H1 (cell line): ENCODE measurements around the gene CARM1. TPM values are rescaled to one million over a fixed set of nuclear protein-coding genes. Genes with fewer than 3 reads are reported as not detected.

Source experiments
- CTCF ChIA-PET: fragments of 300-600 bp; sonication (Branson Sonifier 250); formaldehyde crosslinking; loops from one replicate; lab custom pipeline; 2021; ENCODE audit not compliant: partially characterized antibody; lab: Charles Lee
- POLR2A ChIA-PET: fragments of 300-600 bp; sonication (Branson Sonifier 250); formaldehyde crosslinking; loops from one replicate; lab custom pipeline; 2021; ENCODE audit warnings: inconsistent platforms; ENCODE audit not compliant: partially characterized antibody; lab: Charles Lee
- DNase-seq, 2 experiments: peaks; one replicate each; pipeline versions ENCODE4 v3.0.0 to v3.0.0-alpha.2; 2010 to 2022; ENCODE audit warnings: low spot score in 2 of 2, low read depth in 1 of 2, mixed read lengths in 1 of 2
- FAIRE-seq: peaks from 2 replicates; lab custom pipeline; 2011; peaks lifted over from hg19 to GRCh38; lab: Jason Lieb, UNC
- H2AFZ ChIP-seq: 2 replicates; pipeline ENCODE4 v1.8.1; 2012; ENCODE audit warnings: low read length, inconsistent platforms
- H2AK5ac ChIP-seq: 2 replicates; pipeline ENCODE4 v1.6.1; 2013; ENCODE audit warnings: low read depth, low read length
- H2BK120ac ChIP-seq: replicated peaks from 2 replicates; pipeline ENCODE3; 2013; ENCODE audit warnings: low read depth, low read length, inconsistent platforms
- H2BK12ac ChIP-seq: 2 replicates; pipeline ENCODE4 v1.6.1; 2013; ENCODE audit warnings: low read depth, low read length
- H2BK15ac ChIP-seq: 2 replicates; pipeline ENCODE4 v1.6.1; 2013; ENCODE audit warnings: low read length
- H2BK20ac ChIP-seq: 2 replicates; pipeline ENCODE4 v1.6.1; 2013; ENCODE audit warnings: low read length
- H2BK5ac ChIP-seq: 2 replicates; pipeline ENCODE4 v1.6.1; 2013; ENCODE audit warnings: low read depth, low read length
- H3K14ac ChIP-seq: 2 replicates; pipeline ENCODE4 v1.6.1; 2013; ENCODE audit warnings: inconsistent platforms; ENCODE audit not compliant: insufficient read length
- H3K18ac ChIP-seq: 2 replicates; pipeline ENCODE4 v1.6.1; 2013; ENCODE audit warnings: low read length; ENCODE audit errors: extremely low read depth
- H3K23ac ChIP-seq: 2 replicates; pipeline ENCODE4 v1.6.1; 2013; ENCODE audit warnings: inconsistent platforms; ENCODE audit not compliant: insufficient read length
- H3K23me2 ChIP-seq: 2 replicates; pipeline ENCODE4 v1.6.1; 2013; ENCODE audit warnings: low read depth, low read length
- H3K27ac ChIP-seq: 2 replicates; pipeline ENCODE4 v1.6.1; 2011; ENCODE audit warnings: low read depth, low read length, inconsistent platforms
- H3K27me3 ChIP-seq, 4 experiments: replicated peaks in 1 of 4; 1 replicate in 1 of 4; 2 replicates in 3 of 4; pipeline versions ENCODE4 v1.6.1 to v1.8.1; 2011 to 2013; ENCODE audit warnings: low read length in 3 of 4, mild to moderate bottlenecking in 3 of 4, inconsistent platforms in 2 of 4, mixed read lengths in 2 of 4, moderate library complexity in 1 of 4; ENCODE audit not compliant: control insufficient read depth in 3 of 4, insufficient read depth in 3 of 4; ENCODE audit errors: extremely low read depth in 1 of 4
- H3K36me3 ChIP-seq, 4 experiments: 2 replicates each; pipeline versions ENCODE4 v1.6.1 to v1.8.1; 2011 to 2013; ENCODE audit warnings: mild to moderate bottlenecking in 4 of 4, low read length in 3 of 4, moderate library complexity in 2 of 4, control low read depth in 1 of 4, inconsistent platforms in 1 of 4; ENCODE audit not compliant: insufficient read depth in 4 of 4, control insufficient read depth in 2 of 4
- H3K4ac ChIP-seq: replicated peaks from 2 replicates; pipeline ENCODE3; 2013; ENCODE audit warnings: low read length, low read depth, mixed read lengths, inconsistent platforms; ENCODE audit not compliant: insufficient read length
- H3K4me1 ChIP-seq, 4 experiments: replicated peaks in 1 of 4; 1 replicate in 1 of 4; 2 replicates in 3 of 4; pipeline versions ENCODE4 v1.6.1 to v1.8.1; 2011 to 2013; ENCODE audit warnings: low read length in 3 of 4, inconsistent platforms in 2 of 4, mixed read lengths in 1 of 4; ENCODE audit not compliant: insufficient read depth in 4 of 4, control insufficient read depth in 3 of 4
- H3K4me2 ChIP-seq, 2 experiments: 2 replicates each; pipeline versions ENCODE4 v1.6.1 to v1.8.1; 2011 to 2013; ENCODE audit warnings: low read depth in 2 of 2, low read length in 2 of 2, control low read depth in 1 of 2, inconsistent platforms in 1 of 2, mild to moderate bottlenecking in 1 of 2; ENCODE audit not compliant: insufficient read depth in 1 of 2
- H3K4me3 ChIP-seq, 4 experiments: fragments of 200-600, 300-600 bp in 1 of 4; sonication (generic), shearing (Covaris generic), sonication (Bioruptor Twin) in 1 of 4; 2 replicates each; pipeline versions ENCODE4 v1.5.1 to v1.8.1; 2011 to 2016; ENCODE audit warnings: low read length in 4 of 4, low read depth in 3 of 4, control low read depth in 2 of 4, inconsistent platforms in 2 of 4, mild to moderate bottlenecking in 2 of 4, mixed read lengths in 1 of 4, moderate library complexity in 1 of 4; ENCODE audit not compliant: insufficient read depth in 2 of 4; ENCODE audit errors: extremely low read depth in 1 of 4
- H3K56ac ChIP-seq: replicated peaks from 2 replicates; pipeline ENCODE3; 2013; ENCODE audit warnings: low read depth, mild to moderate bottlenecking, mixed read lengths, low read length, inconsistent platforms; ENCODE audit not compliant: insufficient read length
- H3K79me1 ChIP-seq: 2 replicates; pipeline ENCODE4 v1.6.1; 2013; ENCODE audit warnings: low read depth, low read length, control low read depth
- H3K79me2 ChIP-seq, 2 experiments: 2 replicates each; pipeline versions ENCODE4 v1.6.1 to v1.8.1; 2012 to 2013; ENCODE audit warnings: low read length in 2 of 2, mild to moderate bottlenecking in 2 of 2, inconsistent platforms in 1 of 2; ENCODE audit not compliant: insufficient read depth in 2 of 2, control insufficient read depth in 1 of 2
- H3K9ac ChIP-seq, 4 experiments: replicated peaks in 1 of 4; 1 replicate in 1 of 4; 2 replicates in 3 of 4; pipeline versions ENCODE4 v1.6.1 to v1.8.1; 2011 to 2013; ENCODE audit warnings: low read depth in 3 of 4, low read length in 3 of 4, control low read depth in 2 of 4, mild to moderate bottlenecking in 2 of 4, moderate library complexity in 2 of 4, inconsistent platforms in 1 of 4; ENCODE audit errors: extremely low read depth in 1 of 4
- H3K9me3 ChIP-seq, 2 experiments: 2 replicates each; pipeline versions ENCODE4 v1.6.1 to v1.8.1; 2012 to 2013; ENCODE audit warnings: mild to moderate bottlenecking in 2 of 2, moderate library complexity in 2 of 2, control low read depth in 1 of 2, inconsistent platforms in 1 of 2, low read depth in 1 of 2, low read length in 1 of 2, mixed read lengths in 1 of 2; ENCODE audit not compliant: insufficient read depth in 2 of 2
- H4K20me1 ChIP-seq, 2 experiments: replicated peaks in 1 of 2; 2 replicates each; pipeline versions ENCODE3 to v1.8.1; 2011 to 2013; ENCODE audit warnings: inconsistent platforms in 2 of 2, low read length in 2 of 2, mild to moderate bottlenecking in 1 of 2; ENCODE audit not compliant: insufficient read depth in 2 of 2, control insufficient read depth in 1 of 2
- H4K5ac ChIP-seq: 2 replicates; pipeline ENCODE4 v1.6.1; 2013; ENCODE audit warnings: low read length, low read depth, mixed read lengths, inconsistent platforms; ENCODE audit not compliant: insufficient read length
- H4K8ac ChIP-seq: 2 replicates; pipeline ENCODE4 v1.8.0; 2013; ENCODE audit warnings: mild to moderate bottlenecking, moderate library complexity, low read length, inconsistent platforms; ENCODE audit not compliant: insufficient read depth; ENCODE audit errors: extremely low read depth
- H4K91ac ChIP-seq: replicated peaks from 2 replicates; pipeline ENCODE3; 2013; ENCODE audit warnings: low read length, mixed read lengths, inconsistent platforms; ENCODE audit not compliant: insufficient read length
- CBX8 ChIP-seq: fragments of 300-800, 300-1000 bp; sonication (generic); IDR thresholded peaks from 2 replicates; pipeline ENCODE4 v1.7.1; 2016; ENCODE audit warnings: low read depth, low read length, borderline replicate concordance
- CEBPB ChIP-seq: IDR thresholded peaks from 2 replicates; pipeline ENCODE4 v1.6.1; 2012; ENCODE audit warnings: low read depth, low read length
- CREB1 ChIP-seq: IDR thresholded peaks from 2 replicates; pipeline ENCODE4 v1.6.1; 2012; ENCODE audit warnings: inconsistent platforms
- GABPA ChIP-seq: IDR thresholded peaks from 2 replicates; pipeline ENCODE4 v1.6.1; 2011; ENCODE audit warnings: mild to moderate bottlenecking, low read length, moderate library complexity, borderline replicate concordance; ENCODE audit not compliant: insufficient read depth
- KDM1A ChIP-seq: fragments of 200-600, 300-600 bp; sonication (generic); IDR thresholded peaks from 2 replicates; pipeline ENCODE4 v1.7.1; 2016; ENCODE audit warnings: mild to moderate bottlenecking, low read length, borderline replicate concordance
- NRF1 ChIP-seq: IDR thresholded peaks from 2 replicates; pipeline ENCODE4 v1.6.1; 2011; ENCODE audit warnings: mild to moderate bottlenecking, low read depth, low read length, improper control_type of control experiment
- POU5F1 ChIP-seq: IDR thresholded peaks from 2 replicates; pipeline ENCODE4 v1.6.1; 2011; ENCODE audit warnings: low read depth, mild to moderate bottlenecking, low read length, moderate library complexity
- RNF2 ChIP-seq: fragments of 200-900, 300-1000 bp; sonication (generic); IDR thresholded peaks from 2 replicates; pipeline ENCODE4 v1.7.1; 2016; ENCODE audit warnings: borderline replicate concordance, low read depth, mild to moderate bottlenecking, antibody characterized with exemption, low read length; ENCODE audit not compliant: poor library complexity, severe bottlenecking; ENCODE audit errors: missing control alignments
- TAF7 ChIP-seq: optimal IDR thresholded peaks from 2 replicates; pipeline ENCODE3; 2011; ENCODE audit warnings: low read depth, mild to moderate bottlenecking, inconsistent platforms, low read length, moderate library complexity, borderline replicate concordance
- YY1 ChIP-seq: IDR thresholded peaks from 2 replicates; pipeline ENCODE4 v1.6.1; 2011; ENCODE audit warnings: low read depth, mild to moderate bottlenecking, low read length
- WGBS, 2 experiments: shearing (Covaris generic) in 1 of 2; methylation state at CpG; one replicate each; pipeline versions ENCODE4 v1.1.6 to v1.1.7; 2013 to 2015; ENCODE audit warnings: low lambda C conversion rate in 2 of 2, mixed read lengths in 2 of 2, inconsistent platforms in 1 of 2, low coverage in 1 of 2, missing lambda C conversion rate in 1 of 2; ENCODE audit not compliant: insufficient replicate concordance in 2 of 2, insufficient coverage in 1 of 2, insufficient read length in 1 of 2; ENCODE audit errors: extremely low coverage in 1 of 2, missing lambda C conversion rate in 1 of 2; 5-methylcytosine and 5-hydroxymethylcytosine counted together
- polyA plus RNA-seq, 7 experiments: library from polyadenylated mRNA; depleted of rRNA in 3 of 7; stranded (reverse) in 5 of 7; unstranded in 2 of 7; fragments of >200 nt in 5 of 7; fragments of 200-250 nt in 2 of 7; gene quantifications; 1 replicate in 5 of 7; 2 replicates in 1 of 7; 4 replicates in 1 of 7; pipeline versions ENCODE4 v1.2.1 to v1.2.3, GENCODE V29; 2011 to 2013; ENCODE audit warnings: missing spikeins in 2 of 7, mixed read lengths in 2 of 7
- total RNA-seq: library from RNA; stranded (reverse); fragmentation: NEBNext Ultra II Directional; extraction: Animal tissue kit (Norgen Biotek cat#: 25700); gene quantifications from 2 replicates; pipeline ENCODE4 v1.2.1, GENCODE V29; 2021
- TF ChIP-seq, protein P1 (sequence below): IDR thresholded peaks from 2 replicates; pipeline ENCODE4 v1.6.1; 2011; ENCODE audit warnings: low read length, improper control_type of control experiment

CARM1 gene
- total and polyA plus RNA-seq, 2 of the 8 experiments (the other 6 are each of a cell fraction or from before 2014, with no cell fraction given): 134 to 164 TPM

DNA sequence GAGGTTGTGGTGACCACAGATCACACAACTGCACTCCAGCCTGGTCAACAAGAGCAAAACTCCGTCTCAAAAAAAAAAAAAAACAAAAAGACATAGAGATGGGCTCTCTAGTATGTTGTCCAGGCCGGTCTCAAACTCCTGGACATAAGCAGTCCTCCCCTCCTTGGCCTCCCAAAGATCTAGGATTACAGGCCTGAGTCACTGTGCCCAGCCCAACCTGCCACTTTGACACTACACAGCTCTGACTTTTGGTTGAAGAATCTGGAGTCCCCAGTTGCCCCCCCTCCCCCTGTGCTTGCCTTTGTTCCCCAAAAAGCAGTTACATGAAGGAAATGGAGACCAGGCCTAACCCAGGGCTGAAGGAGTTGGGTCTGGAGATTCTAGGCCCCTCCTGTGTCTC is 12.9 kb downstream of the CARM1 start:
- peaks cover 0 to 9% of the 10 kb centered on the region in 2 experiments for H4K20me1 ChIP-seq
- H4K8ac ChIP-seq: peak overlapping the region; percentile 7; the same call in 1 of the 2 replicates
- ChIA-PET POLR2A (interaction anchor here (1.1 to 2.4 kb wide), 2 partner anchors 12 to 53 kb away, joined by 3 to 9 read pairs; no protein-coding TSS in a partner anchor), CTCF (interaction anchor here (1.2 to 11.7 kb wide), 3 partner anchors 10 to 336 kb away, joined by 3 to 103 read pairs (median 29); partner anchors contain the start of gene CARM1)
- no peak overlapping the region for H3K27ac ChIP-seq
- no peak overlapping the region for H2BK5ac ChIP-seq
- no peak overlapping the region for H2BK12ac ChIP-seq
- H3K36me3 ChIP-seq: no peaks in the 10 kb centered on the region
- H4K5ac ChIP-seq: no peak overlapping the region
- no peak overlapping the region for H3K4me2 ChIP-seq
- no peak overlapping the region for H2AK5ac ChIP-seq
- no peak overlapping the region for H3K56ac ChIP-seq
- FAIRE-seq: no peak
- H2AFZ ChIP-seq: no peak overlapping the region
- H2BK15ac ChIP-seq: no peak overlapping the region
- no peak overlapping the region for H2BK120ac ChIP-seq
- H3K4me1 ChIP-seq: peaks cover 26 to 63% (median 53%) of the 10 kb centered on the region in 4 experiments
- WGBS, 2 experiments: 94% methylated on average over 2 of the region's 2 CpGs; no CpG with 5 or more reads in 1 of the 2 experiments
- no peak for DNase-seq
- no peak overlapping the region for H3K4ac ChIP-seq
- H3K14ac ChIP-seq: no peak overlapping the region
- no peak overlapping the region for H3K9ac ChIP-seq
- H4K91ac ChIP-seq: no peak overlapping the region
- H3K27me3 ChIP-seq: no peaks in the 10 kb centered on the region
- no peaks in the 10 kb centered on the region for H3K9me3 ChIP-seq
- peaks cover 36% of the 10 kb centered on the region for H3K79me1 ChIP-seq
- H3K4me3 ChIP-seq: no peak overlapping the region
- H3K79me2 ChIP-seq: peaks cover 4 to 85% of the 10 kb centered on the region in 2 experiments; a peak in 2 of 4 replicates
- H3K18ac ChIP-seq: peak overlapping the region; percentile 32; the same call in 1 of the 2 replicates
- H3K23me2 ChIP-seq: no peaks in the 10 kb centered on the region
- H3K23ac ChIP-seq: no peak overlapping the region
- H2BK20ac ChIP-seq: no peak overlapping the region
- TF ChIP-seq KDM1A (no peak), RNF2 (no peak), POU5F1 (no peak), CREB1 (no peak), YY1 (no peak), CBX8 (no peak), CEBPB (no peak), TAF7 (no peak), GABPA (no peak), NRF1 (no peak)
- TF ChIP-seq, protein P1, sequence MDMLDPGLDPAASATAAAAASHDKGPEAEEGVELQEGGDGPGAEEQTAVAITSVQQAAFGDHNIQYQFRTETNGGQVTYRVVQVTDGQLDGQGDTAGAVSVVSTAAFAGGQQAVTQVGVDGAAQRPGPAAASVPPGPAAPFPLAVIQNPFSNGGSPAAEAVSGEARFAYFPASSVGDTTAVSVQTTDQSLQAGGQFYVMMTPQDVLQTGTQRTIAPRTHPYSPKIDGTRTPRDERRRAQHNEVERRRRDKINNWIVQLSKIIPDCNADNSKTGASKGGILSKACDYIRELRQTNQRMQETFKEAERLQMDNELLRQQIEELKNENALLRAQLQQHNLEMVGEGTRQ: no peak
